Hepatocyte (in vitro differentiated cells): ENCODE results near the gene ESRRA. TPM values are rescaled to one million over a fixed set of nuclear protein-coding genes. Genes with fewer than 3 reads are reported as not detected.

Source experiments
- DNase-seq: peaks from one replicate; pipeline ENCODE4 v3.0.0-alpha.2; 2016; ENCODE audit warnings: low spot score
- H2AFZ ChIP-seq: fragments of 200-600 bp; sonication (generic); 2 replicates; pipeline ENCODE4 v1.6.0; 2016; ENCODE audit warnings: antibody characterized with exemption, mild to moderate bottlenecking
- H3K27ac ChIP-seq: fragments of 200-600 bp; sonication (generic); 2 replicates; pipeline ENCODE4 v1.5.1; 2016; ENCODE audit warnings: mild to moderate bottlenecking
- H3K27me3 ChIP-seq: fragments of 200-600 bp; sonication (generic); 2 replicates; pipeline ENCODE4 v1.6.1; 2016
- H3K36me3 ChIP-seq: fragments of 200-600 bp; sonication (generic); replicated peaks from 2 replicates; pipeline ENCODE4 v1.5.1; 2016; ENCODE audit warnings: low read depth; ENCODE audit not compliant: insufficient read depth
- H3K4me1 ChIP-seq: fragments of 200-600 bp; sonication (generic); 2 replicates; pipeline ENCODE4 v1.5.1; 2016; ENCODE audit warnings: mild to moderate bottlenecking, moderate library complexity; ENCODE audit not compliant: insufficient read depth
- H3K4me2 ChIP-seq: fragments of 200-600 bp; sonication (generic); 2 replicates; pipeline ENCODE4 v1.6.0; 2016
- H3K4me3 ChIP-seq: fragments of 200-600 bp; sonication (generic); 2 replicates; pipeline ENCODE4 v1.5.1; 2016; ENCODE audit warnings: mild to moderate bottlenecking
- H3K79me2 ChIP-seq: fragments of 200-600 bp; sonication (generic); 2 replicates; pipeline ENCODE4 v1.6.0; 2017; ENCODE audit warnings: mild to moderate bottlenecking
- H3K9me2 ChIP-seq: fragments of 200-600 bp; sonication (generic); replicated peaks from 2 replicates; pipeline ENCODE4 v1.6.0; 2017; ENCODE audit warnings: mild to moderate bottlenecking; ENCODE audit not compliant: insufficient read depth
- H3K9me3 ChIP-seq: fragments of 200-600 bp; sonication (generic); 2 replicates; pipeline ENCODE4 v1.5.1; 2016; ENCODE audit warnings: low read depth, mild to moderate bottlenecking
- H4K20me1 ChIP-seq: fragments of 200-600 bp; sonication (generic); 2 replicates; pipeline ENCODE4 v1.6.0; 2016; ENCODE audit warnings: mild to moderate bottlenecking; ENCODE audit not compliant: insufficient read depth, poor library complexity, severe bottlenecking
- CTCF ChIP-seq: fragments of 200-600 bp; sonication (generic); IDR thresholded peaks from 2 replicates; pipeline ENCODE4 v1.5.1; 2016; ENCODE audit warnings: antibody characterized with exemption, mild to moderate bottlenecking; ENCODE audit not compliant: poor library complexity
- EZH2 ChIP-seq: fragments of 200-600 bp; sonication (generic); IDR thresholded peaks from 2 replicates; pipeline ENCODE4 v1.6.1; 2016; ENCODE audit warnings: antibody characterized with exemption, mild to moderate bottlenecking, borderline replicate concordance
- EZH2phosphoT487 ChIP-seq: fragments of 200-600 bp; sonication (generic); IDR thresholded peaks from one replicate; pipeline ENCODE4 v1.6.1; 2018; ENCODE audit warnings: antibody characterized with exemption, mild to moderate bottlenecking, low read depth, moderate library complexity; ENCODE audit not compliant: unreplicated experiment, severe bottlenecking
- WGBS: methylation state at CpG from one replicate; pipeline ENCODE4 v1.1.6; 2016; ENCODE audit warnings: low lambda C conversion rate; ENCODE audit errors: missing lambda C conversion rate; 5-methylcytosine and 5-hydroxymethylcytosine counted together
- polyA plus RNA-seq: library from polyadenylated mRNA; unstranded; fragments of >200 nt; fragmentation: Nextera tagmentation; extraction: Ambion mirVana; gene quantifications from 2 replicates; pipeline ENCODE4 v1.2.1, GENCODE V29; 2016
- total RNA-seq: library from RNA; depleted of rRNA; stranded (reverse); fragments of >200 nt; gene quantifications from 2 replicates; pipeline ENCODE4 v1.2.3, GENCODE V29; 2014

Gene ESRRA
- total and polyA plus RNA-seq, 2 experiments from 2014 or later: 57.4 to 62.0 TPM

GRCh38 chr11:64348383-64349024 is 43.2 kb downstream of the ESRRA start:
- Histone ChIP-seq H3K9me2 (no peaks in the 10 kb centered on the region), H2AFZ (no peak overlapping the region), H3K79me2 (no peaks in the 10 kb centered on the region), H3K4me3 (no peak overlapping the region), H3K4me1 (no peaks in the 10 kb centered on the region), H3K36me3 (no peaks in the 10 kb centered on the region), H3K27me3 (no peaks in the 10 kb centered on the region), H3K9me3 (no peaks in the 10 kb centered on the region), H3K27ac (no peak overlapping the region), H3K4me2 (no peak overlapping the region), H4K20me1 (no peaks in the 10 kb centered on the region)
- DNase-seq: no peak
- 82% methylated on average over 12 of the region's 14 CpGs for WGBS
- TF ChIP-seq EZH2phosphoT487 (no peak), EZH2 (no peak), CTCF (no peak)

GRCh38 chr11:64349025-64349387 is 43.7 kb downstream of the ESRRA start:
- TF ChIP-seq CTCF: no peak
- TF ChIP-seq EZH2: no peak
- TF ChIP-seq EZH2phosphoT487: no peak
- no peak overlapping the region for H2AFZ ChIP-seq
- no peaks in the 10 kb centered on the region for H3K27me3 ChIP-seq
- no peak overlapping the region for H3K4me2 ChIP-seq
- H3K79me2 ChIP-seq: no peaks in the 10 kb centered on the region
- H3K4me3 ChIP-seq: no peak overlapping the region
- H3K9me2 ChIP-seq: no peaks in the 10 kb centered on the region
- 93% methylated on average over 7 of the region's 7 CpGs for WGBS
- no peak overlapping the region for H3K27ac ChIP-seq
- no peaks in the 10 kb centered on the region for H3K36me3 ChIP-seq
- no peaks in the 10 kb centered on the region for H4K20me1 ChIP-seq
- no peaks in the 10 kb centered on the region for H3K9me3 ChIP-seq
- H3K4me1 ChIP-seq: no peaks in the 10 kb centered on the region
- peak; percentile 2 for DNase-seq

GRCh38 chr11:64349404-64349803 is 44.1 kb downstream of the ESRRA start:
- H3K4me1 ChIP-seq: no peaks in the 10 kb centered on the region
- H4K20me1 ChIP-seq: no peaks in the 10 kb centered on the region
- 89% methylated on average over 6 of the region's 11 CpGs for WGBS
- no peaks in the 10 kb centered on the region for H3K36me3 ChIP-seq
- no peaks in the 10 kb centered on the region for H3K27me3 ChIP-seq
- TF ChIP-seq CTCF (no peak), EZH2phosphoT487 (no peak), EZH2 (no peak)
- no peaks in the 10 kb centered on the region for H3K9me3 ChIP-seq
- no peak overlapping the region for H2AFZ ChIP-seq
- DNase-seq: peak; percentile 3
- no peak overlapping the region for H3K4me2 ChIP-seq
- no peak overlapping the region for H3K4me3 ChIP-seq
- no peaks in the 10 kb centered on the region for H3K9me2 ChIP-seq
- no peaks in the 10 kb centered on the region for H3K79me2 ChIP-seq
- H3K27ac ChIP-seq: no peak overlapping the region
